Measurements from ENCODE around the gene TXNL4A.

DNA sequence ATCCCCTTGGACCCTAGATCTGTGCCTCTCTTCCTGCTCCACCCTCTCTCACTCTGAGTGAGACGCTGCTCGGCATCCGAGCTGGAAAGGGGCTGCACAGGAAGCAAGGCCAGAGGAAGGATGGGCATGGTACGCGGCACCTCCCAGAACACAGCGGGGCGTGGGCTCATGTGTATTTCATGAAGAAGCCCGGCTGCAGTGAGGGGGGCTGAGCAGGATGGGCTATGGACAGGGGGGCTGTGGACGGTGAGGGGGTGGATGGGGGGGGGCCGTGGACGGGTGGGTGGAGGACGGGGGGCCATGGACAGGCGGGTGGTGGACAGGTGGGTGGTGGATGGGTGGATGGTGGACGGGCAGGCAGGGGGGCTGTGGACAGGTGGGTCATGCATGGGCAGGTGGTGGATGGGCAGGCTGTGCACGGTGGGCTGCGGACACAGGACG lies 65.4 kb downstream of the TXNL4A start:
- TF ChIP-seq RAD21 (IDR thresholded peaks at IDR 0.05; ENCODE audit: low read depth) = no peak
- TF ChIP-seq TCF12 (IDR thresholded peaks at IDR 0.05; ENCODE audit: low read depth) = no peak
- TF ChIP-seq, protein P1, sequence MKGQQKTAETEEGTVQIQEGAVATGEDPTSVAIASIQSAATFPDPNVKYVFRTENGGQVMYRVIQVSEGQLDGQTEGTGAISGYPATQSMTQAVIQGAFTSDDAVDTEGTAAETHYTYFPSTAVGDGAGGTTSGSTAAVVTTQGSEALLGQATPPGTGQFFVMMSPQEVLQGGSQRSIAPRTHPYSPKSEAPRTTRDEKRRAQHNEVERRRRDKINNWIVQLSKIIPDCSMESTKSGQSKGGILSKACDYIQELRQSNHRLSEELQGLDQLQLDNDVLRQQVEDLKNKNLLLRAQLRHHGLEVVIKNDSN (IDR thresholded peaks at IDR 0.05) = no peak
- no peak for TF ChIP-seq EP300 (IDR thresholded peaks at IDR 0.05; ENCODE audit: borderline replicate concordance)
- TF ChIP-seq CEBPB (IDR thresholded peaks at IDR 0.05) = no peak
- TF ChIP-seq CREB1 (IDR thresholded peaks at IDR 0.05; ENCODE audit: low read depth) = no peak
- TF ChIP-seq, protein P2, sequence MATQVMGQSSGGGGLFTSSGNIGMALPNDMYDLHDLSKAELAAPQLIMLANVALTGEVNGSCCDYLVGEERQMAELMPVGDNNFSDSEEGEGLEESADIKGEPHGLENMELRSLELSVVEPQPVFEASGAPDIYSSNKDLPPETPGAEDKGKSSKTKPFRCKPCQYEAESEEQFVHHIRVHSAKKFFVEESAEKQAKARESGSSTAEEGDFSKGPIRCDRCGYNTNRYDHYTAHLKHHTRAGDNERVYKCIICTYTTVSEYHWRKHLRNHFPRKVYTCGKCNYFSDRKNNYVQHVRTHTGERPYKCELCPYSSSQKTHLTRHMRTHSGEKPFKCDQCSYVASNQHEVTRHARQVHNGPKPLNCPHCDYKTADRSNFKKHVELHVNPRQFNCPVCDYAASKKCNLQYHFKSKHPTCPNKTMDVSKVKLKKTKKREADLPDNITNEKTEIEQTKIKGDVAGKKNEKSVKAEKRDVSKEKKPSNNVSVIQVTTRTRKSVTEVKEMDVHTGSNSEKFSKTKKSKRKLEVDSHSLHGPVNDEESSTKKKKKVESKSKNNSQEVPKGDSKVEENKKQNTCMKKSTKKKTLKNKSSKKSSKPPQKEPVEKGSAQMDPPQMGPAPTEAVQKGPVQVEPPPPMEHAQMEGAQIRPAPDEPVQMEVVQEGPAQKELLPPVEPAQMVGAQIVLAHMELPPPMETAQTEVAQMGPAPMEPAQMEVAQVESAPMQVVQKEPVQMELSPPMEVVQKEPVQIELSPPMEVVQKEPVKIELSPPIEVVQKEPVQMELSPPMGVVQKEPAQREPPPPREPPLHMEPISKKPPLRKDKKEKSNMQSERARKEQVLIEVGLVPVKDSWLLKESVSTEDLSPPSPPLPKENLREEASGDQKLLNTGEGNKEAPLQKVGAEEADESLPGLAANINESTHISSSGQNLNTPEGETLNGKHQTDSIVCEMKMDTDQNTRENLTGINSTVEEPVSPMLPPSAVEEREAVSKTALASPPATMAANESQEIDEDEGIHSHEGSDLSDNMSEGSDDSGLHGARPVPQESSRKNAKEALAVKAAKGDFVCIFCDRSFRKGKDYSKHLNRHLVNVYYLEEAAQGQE (IDR thresholded peaks at IDR 0.05; ENCODE audit: low read depth) = no peak
- no peak for TF ChIP-seq FOXM1 (IDR thresholded peaks at IDR 0.05; ENCODE audit: borderline replicate concordance, low read depth)
- no peak for TF ChIP-seq YY1 (IDR thresholded peaks at IDR 0.05; ENCODE audit: low read depth)
- no peak for TF ChIP-seq TAF1 (IDR thresholded peaks at IDR 0.05; ENCODE audit: low read depth)
- TF ChIP-seq ZBTB7A (IDR thresholded peaks at IDR 0.05; ENCODE audit: low read depth) = no peak
- no peak for TF ChIP-seq TEAD4 (IDR thresholded peaks at IDR 0.05)
- TF ChIP-seq EGR1 (IDR thresholded peaks at IDR 0.05) = no peak

Measured in Ishikawa (cell line).